A549 (cell line): ENCODE data around the gene TGM3. TPM values are rescaled to one million over a fixed set of nuclear protein-coding genes. Genes with fewer than 3 reads are reported as not detected.

ENCODE experiments used
- ATAC-seq, 2 experiments: fragments of 200-7000 bp in 1 of 2; fragments of >200 bp in 1 of 2; cut with Nextera tagmentation in 1 of 2; cut with Tn5 transposase in 1 of 2; 3 replicates each; pipeline versions ENCODE4 v1.8.0 to v1.9.1; 2018 to 2020; ENCODE audit warnings: mild to moderate bottlenecking in 1 of 2, moderate library complexity in 1 of 2
- CTCF ChIA-PET: fragments of 300-600 bp; sonication (Branson Sonifier 250); formaldehyde crosslinking; extraction: SDS; loops from one replicate; lab custom pipeline; 2021; ENCODE audit warnings: antibody characterized with exemption, inconsistent platforms; lab: Yijun Ruan, JAX
- POLR2A ChIA-PET: fragments of 350-600 bp; formaldehyde crosslinking; extraction: SDS; loops from one replicate; lab custom pipeline; 2021; ENCODE audit warnings: antibody characterized with exemption, inconsistent platforms; lab: Yijun Ruan, JAX
- DNase-seq, 2 experiments: peaks; one replicate each; pipeline versions ENCODE4 v3.0.0 to v3.0.0-alpha.2; 2011 to 2016; ENCODE audit warnings: low read depth in 1 of 2, low spot score in 1 of 2
- FAIRE-seq: peaks from 2 replicates; lab custom pipeline; 2011; peaks lifted over from hg19 to GRCh38; lab: Jason Lieb, UNC
- H3K27ac ChIP-seq, 2 experiments: fragments of >200 bp; sonication (Bioruptor Twin); formaldehyde crosslinking; 3 replicates each; pipeline ENCODE4 v1.5.1; 2016 to 2017
- H3K4me1 ChIP-seq: fragments of >200 bp; sonication (Bioruptor Twin); formaldehyde crosslinking; 3 replicates; pipeline ENCODE4 v1.6.1; 2016
- H3K4me2 ChIP-seq: fragments of >200 bp; sonication (Bioruptor Twin); formaldehyde crosslinking; 3 replicates; pipeline ENCODE4 v1.6.1; 2016
- H3K4me3 ChIP-seq: fragments of >200 bp; sonication (Bioruptor Twin); formaldehyde crosslinking; 3 replicates; pipeline ENCODE4 v1.5.1; 2016
- H3K9me3 ChIP-seq: fragments of >200 bp; sonication (Bioruptor Twin); formaldehyde crosslinking; 3 replicates; pipeline ENCODE4 v1.6.1; 2016
- ATOH8 ChIP-seq: fragments of 250-450 bp; sonication (Bioruptor Pico); IDR thresholded peaks from 2 replicates; pipeline ENCODE4 v1.5.0; 2020; ENCODE audit warnings: low read depth, mild to moderate bottlenecking, moderate library complexity
- BHLHE40 ChIP-seq: IDR thresholded peaks from 2 replicates; pipeline ENCODE4 v1.6.1; 2012; ENCODE audit warnings: low read depth, low read length, inconsistent platforms
- CBX2 ChIP-seq: fragments of 200-600 bp; sonication (generic); IDR thresholded peaks from 2 replicates; pipeline ENCODE4 v1.6.1; 2016; ENCODE audit warnings: low read depth, mild to moderate bottlenecking, borderline replicate concordance
- CEBPB ChIP-seq, 2 experiments: fragments of >200 bp in 1 of 2; sonication (Bioruptor Twin) in 1 of 2; formaldehyde crosslinking in 1 of 2; IDR thresholded peaks; 2 replicates each; pipeline ENCODE4 v1.6.1; 2012 to 2016
- CHD4 ChIP-seq: fragments of 200-600 bp; sonication (generic); IDR thresholded peaks from 2 replicates; pipeline ENCODE4 v1.6.1; 2016; ENCODE audit warnings: antibody characterized with exemption, mild to moderate bottlenecking, borderline replicate concordance
- EHF ChIP-seq: fragments of 250-450 bp; sonication (Bioruptor Pico); IDR thresholded peaks from 2 replicates; pipeline ENCODE4 v1.5.0; 2020; ENCODE audit warnings: mild to moderate bottlenecking
- EP300 ChIP-seq, 2 experiments: fragments of >200 bp; sonication (Bioruptor Twin); formaldehyde crosslinking; IDR thresholded peaks; 2 replicates in 1 of 2; 3 replicates in 1 of 2; pipeline ENCODE4 v1.6.1; 2016 to 2017
- FOSL2 ChIP-seq, 2 experiments: fragments of 450-650 bp in 1 of 2; fragments of >200 bp in 1 of 2; sonication (Bioruptor Twin) in 1 of 2; formaldehyde crosslinking; IDR thresholded peaks; 2 replicates each; pipeline versions ENCODE4 v1.5.0 to v1.6.1; 2016 to 2020; ENCODE audit warnings: mild to moderate bottlenecking in 1 of 2, moderate library complexity in 1 of 2
- FOXS1 ChIP-seq: fragments of 250-450 bp; sonication (Bioruptor Pico); IDR thresholded peaks from 2 replicates; pipeline ENCODE4 v1.5.0; 2020; ENCODE audit warnings: mild to moderate bottlenecking, moderate library complexity
- GATA3 ChIP-seq: IDR thresholded peaks from 2 replicates; pipeline ENCODE4 v1.6.1; 2012; ENCODE audit warnings: borderline replicate concordance
- HOXB13 ChIP-seq: fragments of 250-450 bp; sonication (Bioruptor Pico); IDR thresholded peaks from 2 replicates; pipeline ENCODE4 v1.5.0; 2020; ENCODE audit warnings: low read depth, mild to moderate bottlenecking, moderate library complexity
- HOXB5 ChIP-seq: fragments of 250-450 bp; sonication (Bioruptor Pico); IDR thresholded peaks from 2 replicates; pipeline ENCODE4 v1.5.0; 2020; ENCODE audit warnings: mild to moderate bottlenecking, moderate library complexity
- JUNB ChIP-seq: fragments of >200 bp; sonication (Bioruptor Twin); formaldehyde crosslinking; IDR thresholded peaks from 2 replicates; pipeline ENCODE4 v1.6.1; 2016
- MAZ ChIP-seq: fragments of 150-350 bp; IDR thresholded peaks from 2 replicates; pipeline ENCODE4 v1.6.1; 2014; ENCODE audit warnings: antibody characterized with exemption, low read depth, low read length, borderline replicate concordance
- MYC ChIP-seq: IDR thresholded peaks from 2 replicates; pipeline ENCODE4 v1.6.1; 2012; ENCODE audit warnings: mild to moderate bottlenecking, inconsistent platforms, low read length, improper control_type of control experiment, borderline replicate concordance
- NPAS2 ChIP-seq: fragments of 250-450 bp; sonication (Bioruptor Pico); IDR thresholded peaks from 2 replicates; pipeline ENCODE4 v1.8.0; 2022; ENCODE audit warnings: mild to moderate bottlenecking, moderate library complexity, borderline replicate concordance
- NR3C1 ChIP-seq: fragments of >200 bp; sonication (Bioruptor Twin); formaldehyde crosslinking; IDR thresholded peaks from 3 replicates; pipeline ENCODE4 v1.6.1; 2017
- RARB ChIP-seq: fragments of 250-450 bp; sonication (Bioruptor Pico); IDR thresholded peaks from 2 replicates; pipeline ENCODE4 v1.8.0; 2021; ENCODE audit warnings: mild to moderate bottlenecking, moderate library complexity
- RCOR1 ChIP-seq: fragments of 150-350 bp; IDR thresholded peaks from 2 replicates; pipeline ENCODE4 v1.6.1; 2014; ENCODE audit warnings: antibody characterized with exemption, low read length, low read depth
- REST ChIP-seq: fragments of 200-600 bp; sonication (generic); IDR thresholded peaks from 2 replicates; pipeline ENCODE4 v1.6.1; 2016; ENCODE audit warnings: antibody characterized with exemption, mild to moderate bottlenecking, moderate library complexity
- WGBS: methylation state at CpG from one replicate; pipeline ENCODE4 v1.1.6; 2017; ENCODE audit errors: missing lambda C conversion rate; 5-methylcytosine and 5-hydroxymethylcytosine counted together
- polyA plus RNA-seq, 4 experiments: library from polyadenylated mRNA; depleted of rRNA in 3 of 4; stranded (reverse); fragments of >200 nt; fragmentation: RNase III in 1 of 4; extraction: RNeasy Plus Mini Kit Qiagen cat#74134 plus additional on column Dnase treatment in 1 of 4; gene quantifications; 2 replicates in 3 of 4; 3 replicates in 1 of 4; pipeline ENCODE4 v1.2.3, GENCODE V29; 2011 to 2017
- TF ChIP-seq, protein P1 (sequence below): fragments of >200 bp; sonication (Bioruptor Twin); formaldehyde crosslinking; IDR thresholded peaks from 3 replicates; pipeline ENCODE4 v1.5.1; 2016
- TF ChIP-seq, protein P2 (sequence below): IDR thresholded peaks from 2 replicates; pipeline ENCODE4 v1.6.1; 2012

Gene TGM3
- polyA plus RNA-seq, 2 of the 4 experiments (the other 2 are of a cell fraction), result 0.03 to 0.14 TPM

DNA sequence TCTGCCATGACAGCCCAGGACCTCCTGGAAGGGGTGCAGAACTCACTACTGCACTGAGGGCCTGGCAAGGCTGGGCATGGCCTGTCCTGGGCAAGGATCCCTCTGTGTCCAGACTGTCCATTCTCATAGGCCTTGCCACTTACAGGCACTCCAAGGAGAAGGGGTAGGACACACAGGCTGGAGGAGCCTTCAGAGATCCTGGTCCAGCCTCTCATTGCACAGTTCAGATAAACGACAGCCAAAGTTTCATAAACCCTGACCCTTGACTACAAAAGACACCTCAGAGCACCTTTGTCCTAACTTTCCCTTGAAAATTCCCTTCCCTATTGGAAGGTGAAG lies 19.6 kb downstream of the TGM3 start:
- DNase-seq (no peak), FAIRE-seq (no peak), ATAC-seq (peak in 1 of 2 experiments; percentile 30; a peak in 2 of 6 replicates)
- CTCF ChIA-PET, result interaction anchor here (0.7 to 1.0 kb wide), 2 partner anchors 15 to 16 kb away, joined by 3 to 4 read pairs; no protein-coding TSS in a partner anchor
- 38% methylated on average over 1 of the region's 1 CpG for WGBS
- POLR2A ChIA-PET, result interaction anchor here (1.0 kb wide), 1 partner anchor 10 kb away, joined by 5 read pairs; no protein-coding TSS in a partner anchor
- H3K4me2 ChIP-seq, result no peak overlapping the region
- peaks cover 10% of the 10 kb centered on the region; the same call in 2 of the 3 replicates for H3K4me1 ChIP-seq
- H3K4me3 ChIP-seq, result no peak overlapping the region
- H3K27ac ChIP-seq, result peak overlapping the region in 1 of 2 experiments; percentile 41; a peak in 2 of 6 replicates
- TF ChIP-seq GATA3 (no peak), MYC (no peak), EP300 (IDR thresholded peaks at IDR 0.05) (no peak), BHLHE40 (no peak), EHF (CRISPR knock-in tag) (no peak), ATOH8 (no peak), NPAS2 (CRISPR knock-in tag) (no peak)
- no peaks in the 10 kb centered on the region for H3K9me3 ChIP-seq

DNA sequence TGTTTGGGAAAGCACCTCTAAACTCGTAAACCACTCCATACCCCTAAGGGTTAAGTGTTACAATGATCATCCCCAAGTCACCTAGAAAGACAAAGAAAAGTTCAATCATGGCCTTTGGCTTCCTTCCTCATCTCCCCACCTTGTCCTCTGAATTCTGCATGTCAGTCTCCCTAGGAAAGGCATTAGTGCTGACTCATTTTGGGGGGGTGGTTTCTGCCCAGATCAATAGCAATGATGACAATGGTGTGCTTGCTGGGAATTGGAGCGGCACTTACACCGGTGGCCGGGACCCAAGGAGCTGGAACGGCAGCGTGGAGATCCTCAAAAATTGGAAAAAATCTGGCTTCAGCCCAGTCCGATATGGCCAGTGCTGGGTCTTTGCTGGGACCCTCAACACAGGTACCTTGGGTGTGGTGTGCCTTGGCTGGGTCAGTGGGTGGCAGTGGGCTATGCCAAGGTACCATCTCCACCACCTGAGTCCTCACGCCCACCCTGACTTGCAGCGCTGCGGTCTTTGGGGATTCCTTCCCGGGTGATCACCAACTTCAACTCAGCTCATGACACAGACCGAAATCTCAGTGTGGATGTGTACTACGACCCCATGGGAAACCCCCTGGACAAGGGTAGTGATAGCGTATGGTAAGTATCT lies 21.2 kb downstream of the TGM3 start:
- Histone ChIP-seq H3K27ac (no peak overlapping the region), H3K4me1 (peaks cover 10% of the 10 kb centered on the region; the same call in 2 of the 3 replicates), H3K9me3 (no peaks in the 10 kb centered on the region), H3K4me3 (no peak overlapping the region), H3K4me2 (no peak overlapping the region)
- CTCF ChIA-PET, result interaction anchor here (0.8 to 1.2 kb wide), 3 partner anchors 11 to 110 kb away, joined by 3 to 5 read pairs (median 3); no protein-coding TSS in a partner anchor
- FAIRE-seq (no peak), DNase-seq (no peak), ATAC-seq (no peak)
- 79% methylated on average over 14 of the region's 14 CpGs for WGBS
- POLR2A ChIA-PET, result no interaction called here
- TF ChIP-seq, protein P1, sequence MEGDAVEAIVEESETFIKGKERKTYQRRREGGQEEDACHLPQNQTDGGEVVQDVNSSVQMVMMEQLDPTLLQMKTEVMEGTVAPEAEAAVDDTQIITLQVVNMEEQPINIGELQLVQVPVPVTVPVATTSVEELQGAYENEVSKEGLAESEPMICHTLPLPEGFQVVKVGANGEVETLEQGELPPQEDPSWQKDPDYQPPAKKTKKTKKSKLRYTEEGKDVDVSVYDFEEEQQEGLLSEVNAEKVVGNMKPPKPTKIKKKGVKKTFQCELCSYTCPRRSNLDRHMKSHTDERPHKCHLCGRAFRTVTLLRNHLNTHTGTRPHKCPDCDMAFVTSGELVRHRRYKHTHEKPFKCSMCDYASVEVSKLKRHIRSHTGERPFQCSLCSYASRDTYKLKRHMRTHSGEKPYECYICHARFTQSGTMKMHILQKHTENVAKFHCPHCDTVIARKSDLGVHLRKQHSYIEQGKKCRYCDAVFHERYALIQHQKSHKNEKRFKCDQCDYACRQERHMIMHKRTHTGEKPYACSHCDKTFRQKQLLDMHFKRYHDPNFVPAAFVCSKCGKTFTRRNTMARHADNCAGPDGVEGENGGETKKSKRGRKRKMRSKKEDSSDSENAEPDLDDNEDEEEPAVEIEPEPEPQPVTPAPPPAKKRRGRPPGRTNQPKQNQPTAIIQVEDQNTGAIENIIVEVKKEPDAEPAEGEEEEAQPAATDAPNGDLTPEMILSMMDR, result no peak
- TF ChIP-seq, protein P2, sequence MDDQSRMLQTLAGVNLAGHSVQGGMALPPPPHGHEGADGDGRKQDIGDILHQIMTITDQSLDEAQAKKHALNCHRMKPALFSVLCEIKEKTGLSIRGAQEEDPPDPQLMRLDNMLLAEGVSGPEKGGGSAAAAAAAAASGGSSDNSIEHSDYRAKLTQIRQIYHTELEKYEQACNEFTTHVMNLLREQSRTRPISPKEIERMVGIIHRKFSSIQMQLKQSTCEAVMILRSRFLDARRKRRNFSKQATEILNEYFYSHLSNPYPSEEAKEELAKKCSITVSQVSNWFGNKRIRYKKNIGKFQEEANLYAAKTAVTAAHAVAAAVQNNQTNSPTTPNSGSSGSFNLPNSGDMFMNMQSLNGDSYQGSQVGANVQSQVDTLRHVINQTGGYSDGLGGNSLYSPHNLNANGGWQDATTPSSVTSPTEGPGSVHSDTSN, result no peak
- no peak for TF ChIP-seq REST
- TF ChIP-seq HOXB13 (CRISPR knock-in tag), result no peak
- no peak for TF ChIP-seq FOXS1 (CRISPR knock-in tag)
- no peak for TF ChIP-seq JUNB
- no peak for TF ChIP-seq HOXB5 (CRISPR knock-in tag)
- TF ChIP-seq RCOR1, result no peak
- TF ChIP-seq CHD4, result no peak
- no peak for TF ChIP-seq NR3C1
- TF ChIP-seq ATOH8, result no peak
- TF ChIP-seq EP300 (IDR thresholded peaks at IDR 0.05), result no peak
- no peak for TF ChIP-seq MAZ
- no peak for TF ChIP-seq MYC
- no peak for TF ChIP-seq RARB (CRISPR knock-in tag)
- TF ChIP-seq FOSL2 (IDR thresholded peaks at IDR 0.05), result no peak
- TF ChIP-seq FOSL2 (CRISPR knock-in tag; IDR thresholded peaks at IDR 0.05), result no peak
- TF ChIP-seq CBX2, result no peak
- TF ChIP-seq CEBPB (IDR thresholded peaks at IDR 0.05), result no peak
